ENCODE measurements around the gene BEST4.
"Not testable (repeated sequence)": the region's sequence is repeated elsewhere in the genome, so short reads cannot be mapped to it uniquely, and the experiment has no call there.

Gene BEST4

GRCh38 chr1:44777547-44777946, 10.4 kb downstream of the BEST4 start:
- DNase-seq (ENCODE audit: low spot score) = no peak

- DNase-seq (ENCODE audit: low spot score) = no peak
Measured at GRCh38 chr1:44776730-44777068, 11.3 kb downstream of the BEST4 start.

- no peak for DNase-seq (ENCODE audit: low spot score)
Measured at GRCh38 chr1:44775930-44776729, 11.8 kb downstream of the BEST4 start.

GRCh38 chr1:44775078-44775929, 12.7 kb downstream of the BEST4 start, which contains the start of gene RPS8:
Gene RPS8 (plus strand): TSS chr1:44775540. CDS start chr1:44775597, 57 bp downstream.
- DNase-seq (ENCODE audit: low spot score) = peak; percentile 68

- not testable (repeated sequence) for DNase-seq (ENCODE audit: low spot score)
Measured at GRCh38 chr1:44766421-44766820, 21.5 kb downstream of the BEST4 start.

GRCh38 chr1:44760876-44761275, 27.1 kb downstream of the BEST4 start:
- no peak for DNase-seq (ENCODE audit: low spot score)

- DNase-seq (ENCODE audit: low spot score) = no peak
Measured at GRCh38 chr1:44759077-44759476, 28.9 kb downstream of the BEST4 start.

- DNase-seq (ENCODE audit: low spot score) = no peak
Measured at GRCh38 chr1:44757420-44757819, 30.6 kb downstream of the BEST4 start.

- no peak for DNase-seq (ENCODE audit: low spot score)
Measured at GRCh38 chr1:44747878-44748277, 40.1 kb downstream of the BEST4 start.

GRCh38 chr1:44743211-44743610, 44.8 kb downstream of the BEST4 start:
- no peak for DNase-seq (ENCODE audit: low spot score)

GRCh38 chr1:44740179-44740617, 47.8 kb downstream of the BEST4 start:
- no peak for DNase-seq (ENCODE audit: low spot score)

- peak; percentile 95 for DNase-seq (ENCODE audit: low spot score)
Measured at GRCh38 chr1:44739307-44740178, 48.4 kb downstream of the BEST4 start, which contains the start of gene KIF2C. Gene KIF2C (plus strand): TSS chr1:44739837. CDS start chr1:44739933, 96 bp downstream.

- not testable (repeated sequence) for DNase-seq (ENCODE audit: low spot score)
Measured at GRCh38 chr1:44738953-44739306, 49.0 kb downstream of the BEST4 start.

GRCh38 chr1:44735992-44736391, 52.0 kb downstream of the BEST4 start:
- DNase-seq (ENCODE audit: low spot score) = no peak

GRCh38 chr1:44733784-44734183, 54.2 kb downstream of the BEST4 start:
- no peak for DNase-seq (ENCODE audit: low spot score)
